HG03139 (cell line): ENCODE results near the gene SIX1.

Experiments used
- ATAC-seq: cut with Tn5 transposase; IDR thresholded peaks from one replicate; pipeline ENCODE4 v1.9.1; 2021; ENCODE audit not compliant: unreplicated experiment

SIX1 gene

DNA sequence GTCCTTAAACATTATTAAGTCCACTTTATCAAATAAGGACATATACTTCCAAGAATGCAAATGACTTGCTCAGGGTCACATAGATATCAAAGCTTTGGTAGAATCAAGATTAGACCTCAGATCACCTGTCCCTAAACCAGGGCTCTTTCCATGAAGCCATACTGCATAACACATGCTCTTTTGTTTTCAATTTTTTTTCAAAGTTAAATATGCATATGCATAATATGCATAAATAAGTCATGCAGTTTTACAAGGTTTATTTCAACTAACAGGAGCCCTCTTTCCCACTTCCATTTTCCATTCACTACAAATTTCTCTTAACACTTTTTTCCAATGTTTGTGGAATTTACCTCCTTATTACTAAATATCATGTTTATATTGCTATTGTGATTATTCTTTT lies 53.1 kb downstream of the SIX1 start:
- ATAC-seq: no peak

DNA sequence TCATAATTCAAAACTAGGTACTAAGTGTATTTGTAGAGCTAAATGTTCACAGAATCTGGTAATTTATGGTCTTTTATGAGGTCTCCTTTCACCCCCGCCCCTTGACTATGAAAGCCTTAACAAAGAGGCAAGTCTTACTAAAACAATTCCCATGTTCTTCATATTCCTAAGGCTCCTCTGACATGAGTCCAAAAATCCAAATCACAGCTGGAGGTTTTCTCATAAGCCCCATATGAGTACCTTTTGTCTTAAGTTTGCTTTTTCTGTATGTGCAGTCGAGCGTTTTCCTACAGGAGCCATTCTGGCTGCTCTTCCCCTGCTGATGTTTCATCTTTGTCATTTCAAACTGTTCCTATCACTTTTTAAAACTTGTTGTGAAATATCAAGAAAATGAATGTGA lies 55.2 kb downstream of the SIX1 start:
- ATAC-seq: no peak
